ENCODE data around the gene NRG2.

- no peak for TF ChIP-seq CTCF (IDR thresholded peaks at IDR 0.05)
- TF ChIP-seq POLR2A (IDR thresholded peaks at IDR 0.05) = no peak
Measured at GRCh38 chr5:139924294-139925215, 118.5 kb downstream of the NRG2 start.

Measured in adrenal gland (tissue), 5 donors.